Measurements from ENCODE around the gene DOCK11. TPM values are rescaled to one million over a fixed set of nuclear protein-coding genes. Genes with fewer than 3 reads are reported as not detected.

DOCK11 gene
- total and polyA plus RNA-seq, 2 of the 4 experiments (the other 2 are of a cell fraction), result 3.9 to 13.1 TPM

GRCh38 chrX:118493016-118493415 is 2.6 kb upstream of the DOCK11 start:
- Histone ChIP-seq H3K18ac (ENCODE audit: low read depth, low read length) (no peak overlapping the region), H3K9ac (ENCODE audit: low read depth, low read length) (no peak overlapping the region), H3K9me1 (ENCODE audit: insufficient read depth, low read length) (no peaks in the 10 kb centered on the region), H3K9me3 (ENCODE audit: control insufficient read depth, insufficient read depth, low read length) (no peaks in the 10 kb centered on the region), H3K4me1 (ENCODE audit: control insufficient read depth, insufficient read depth, low read length) (peaks cover 2% of the 10 kb centered on the region; the same call in 1 of the 2 replicates), H3K79me1 (ENCODE audit: low read depth in 1 of 2, low read length in 2 of 2) (peaks cover 6% of the 10 kb centered on the region in 2 experiments; a peak in 3 of 4 replicates), H2BK15ac (ENCODE audit: low read depth, low read length) (no peak overlapping the region), H4K20me1 (ENCODE audit: insufficient read depth, low read length) (no peaks in the 10 kb centered on the region), H2BK20ac (ENCODE audit: low read depth, low read length) (no peak overlapping the region), H4K8ac (ENCODE audit: low read depth in 2 of 2, low read length in 2 of 2) (no peak overlapping the region), H2BK120ac (ENCODE audit: low read depth, low read length) (no peak overlapping the region), H3K27me3 (ENCODE audit: control insufficient read depth, insufficient read depth, low read length) (no peaks in the 10 kb centered on the region), H2AFZ (replicated peaks; ENCODE audit: low read length, poor library complexity) (no peak overlapping the region), H4K5ac (ENCODE audit: low read depth, low read length) (no peak overlapping the region), H2BK5ac (ENCODE audit: low read depth, low read length, poor library complexity, severe bottlenecking) (no peak overlapping the region), H3K4me2 (ENCODE audit: low read depth, low read length) (no peak overlapping the region), H2AK5ac (ENCODE audit: low read depth, low read length) (no peak overlapping the region), H3K4ac (ENCODE audit: low read depth, low read length) (no peak overlapping the region), H3K36me3 (ENCODE audit: control insufficient read depth, insufficient read depth, low read length) (no peaks in the 10 kb centered on the region), H3K23ac (ENCODE audit: low read depth, low read length) (no peak overlapping the region), H3K27ac (ENCODE audit: insufficient read depth, low read length) (no peak overlapping the region), H3K56ac (ENCODE audit: extremely low read depth, insufficient read depth, low read length) (no peak overlapping the region), H3K4me3 (ENCODE audit: insufficient read depth, low read depth, low read length) (no peak overlapping the region), H2AK9ac (replicated peaks; ENCODE audit: low read depth, low read length, poor library complexity) (no peak overlapping the region), H3K14ac (replicated peaks; ENCODE audit: low read depth, low read length) (no peak overlapping the region), H4K91ac (ENCODE audit: insufficient read depth, low read depth, low read length) (no peak overlapping the region)
- DNase-seq, result no peak
- ChIA-PET CTCF (no interaction called here), POLR2A (ENCODE audit: unreplicated experiment) (no interaction called here)
- dilution Hi-C loops (cut with HindIII; ENCODE audit: low sequenced_read_pairs, unreplicated experiment), result no loop called here
- in situ Hi-C loops (cut with MboI; ENCODE audit: low sequenced_read_pairs), result no loop called here
- TF ChIP-seq MAFK (IDR thresholded peaks at IDR 0.05; ENCODE audit: low read depth, low read length) (no peak), RCOR1 (IDR thresholded peaks at IDR 0.05; ENCODE audit: insufficient replicate concordance, low read length) (no peak), MXI1 (IDR thresholded peaks at IDR 0.05; ENCODE audit: borderline replicate concordance, low read depth, low read length) (no peak), NFE2L2 (IDR thresholded peaks at IDR 0.05; ENCODE audit: low read depth, low read length) (no peak), BHLHE40 (IDR thresholded peaks at IDR 0.05; ENCODE audit: low read depth, low read length) (no peak), POLR2A (IDR thresholded peaks at IDR 0.05; ENCODE audit: low read depth, low read length) (no peak)
- TF ChIP-seq, protein P1, sequence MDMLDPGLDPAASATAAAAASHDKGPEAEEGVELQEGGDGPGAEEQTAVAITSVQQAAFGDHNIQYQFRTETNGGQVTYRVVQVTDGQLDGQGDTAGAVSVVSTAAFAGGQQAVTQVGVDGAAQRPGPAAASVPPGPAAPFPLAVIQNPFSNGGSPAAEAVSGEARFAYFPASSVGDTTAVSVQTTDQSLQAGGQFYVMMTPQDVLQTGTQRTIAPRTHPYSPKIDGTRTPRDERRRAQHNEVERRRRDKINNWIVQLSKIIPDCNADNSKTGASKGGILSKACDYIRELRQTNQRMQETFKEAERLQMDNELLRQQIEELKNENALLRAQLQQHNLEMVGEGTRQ (IDR thresholded peaks at IDR 0.05; ENCODE audit: low read depth, low read length), result no peak
- 65% methylated on average over 2 of the region's 3 CpGs; no CpG with 5 or more reads in 1 of the 2 experiments for WGBS, 2 experiments (ENCODE audit: extremely low coverage in 2 of 2, insufficient read length in 1 of 2)
- ATAC-seq (ENCODE audit: low read depth), result no peak
- no TSS peak for BruUV-seq (replicated peaks)
- intact Hi-C loops (cut with micrococcal nuclease), result no loop called here
